Measurements from ENCODE around the gene SMNDC1.

- no peak for TF ChIP-seq EZH2 (IDR thresholded peaks at IDR 0.05; ENCODE audit: borderline replicate concordance, low read depth, low read length, severe bottlenecking)
- TF ChIP-seq CTCF (IDR thresholded peaks at IDR 0.05; ENCODE audit: borderline replicate concordance, extremely low read depth, low read length, poor library complexity, severe bottlenecking): no peak
Observed at GRCh38 chr10:110321869-110322620, 17.3 kb upstream of the SMNDC1 start.
